Glutamatergic neuron (in vitro differentiated cells): ENCODE measurements around the gene PTPN14. TPM values are rescaled to one million over a fixed set of nuclear protein-coding genes. Genes with fewer than 3 reads are reported as not detected.

ENCODE experiments used
- DNase-seq: peaks from one replicate; pipeline ENCODE4 v3.0.0; 2022
- H3K27ac Mint-ChIP-seq: one replicate; pipeline ENCODE4 v1.8.0; 2020; ENCODE audit warnings: mild to moderate bottlenecking, mixed read lengths, inconsistent platforms; ENCODE audit not compliant: unreplicated experiment
- H3K27me3 Mint-ChIP-seq: one replicate; pipeline ENCODE4 v1.8.0; 2020; ENCODE audit warnings: mild to moderate bottlenecking, moderate library complexity, mixed read lengths, inconsistent platforms; ENCODE audit not compliant: unreplicated experiment
- H3K36me3 Mint-ChIP-seq: one replicate; pipeline ENCODE4 v1.8.0; 2020; ENCODE audit warnings: mild to moderate bottlenecking, mixed read lengths, inconsistent platforms; ENCODE audit not compliant: unreplicated experiment
- H3K4me1 Mint-ChIP-seq: one replicate; pipeline ENCODE4 v1.8.0; 2020; ENCODE audit warnings: mild to moderate bottlenecking, low read depth, mixed read lengths, inconsistent platforms; ENCODE audit not compliant: unreplicated experiment
- H3K4me3 Mint-ChIP-seq: one replicate; pipeline ENCODE4 v1.8.0; 2020; ENCODE audit warnings: mild to moderate bottlenecking, mixed read lengths, inconsistent platforms; ENCODE audit not compliant: unreplicated experiment
- H3K9me3 Mint-ChIP-seq: one replicate; pipeline ENCODE4 v1.8.0; 2020; ENCODE audit warnings: mild to moderate bottlenecking, moderate library complexity, mixed read lengths, inconsistent platforms; ENCODE audit not compliant: unreplicated experiment
- total RNA-seq: library from RNA; stranded (reverse); fragmentation: NEBNext Ultra II Directional; extraction: Animal tissue kit (Norgen Biotek cat#: 25700); gene quantifications from one replicate; pipeline ENCODE4 v1.2.1, GENCODE V29; 2021; ENCODE audit not compliant: unreplicated experiment
- TF ChIP-seq, protein P1 (sequence below): fragments of 200-600 bp; sonication (generic); IDR thresholded peaks from one replicate; pipeline ENCODE4 v1.5.0; 2021; ENCODE audit not compliant: partially characterized antibody, unreplicated experiment

PTPN14 gene
- total RNA-seq, 1 donor from 2014 or later: 1.7 TPM

DNA sequence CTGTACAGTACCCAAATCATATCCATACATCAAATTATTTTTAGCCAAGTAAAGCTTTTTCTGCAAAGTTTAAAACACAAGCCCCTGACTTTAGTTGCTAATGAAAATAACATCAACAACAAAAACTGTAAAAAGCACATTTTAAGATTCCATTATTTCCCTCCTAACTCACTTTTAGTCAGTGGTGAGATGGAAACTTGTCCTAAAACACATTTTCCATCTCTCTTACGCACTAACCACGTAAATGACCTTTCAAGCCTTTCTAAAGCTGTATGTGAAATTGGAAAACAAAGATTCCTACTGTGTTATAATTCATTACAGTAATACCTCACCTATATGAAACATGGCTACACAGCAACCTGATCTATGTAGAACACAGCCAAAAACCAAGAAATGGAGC is 77.5 kb downstream of the PTPN14 start:
- DNase-seq: no peak
- no peaks in the 10 kb centered on the region for H3K36me3 Mint-ChIP-seq
- TF ChIP-seq, protein P1, sequence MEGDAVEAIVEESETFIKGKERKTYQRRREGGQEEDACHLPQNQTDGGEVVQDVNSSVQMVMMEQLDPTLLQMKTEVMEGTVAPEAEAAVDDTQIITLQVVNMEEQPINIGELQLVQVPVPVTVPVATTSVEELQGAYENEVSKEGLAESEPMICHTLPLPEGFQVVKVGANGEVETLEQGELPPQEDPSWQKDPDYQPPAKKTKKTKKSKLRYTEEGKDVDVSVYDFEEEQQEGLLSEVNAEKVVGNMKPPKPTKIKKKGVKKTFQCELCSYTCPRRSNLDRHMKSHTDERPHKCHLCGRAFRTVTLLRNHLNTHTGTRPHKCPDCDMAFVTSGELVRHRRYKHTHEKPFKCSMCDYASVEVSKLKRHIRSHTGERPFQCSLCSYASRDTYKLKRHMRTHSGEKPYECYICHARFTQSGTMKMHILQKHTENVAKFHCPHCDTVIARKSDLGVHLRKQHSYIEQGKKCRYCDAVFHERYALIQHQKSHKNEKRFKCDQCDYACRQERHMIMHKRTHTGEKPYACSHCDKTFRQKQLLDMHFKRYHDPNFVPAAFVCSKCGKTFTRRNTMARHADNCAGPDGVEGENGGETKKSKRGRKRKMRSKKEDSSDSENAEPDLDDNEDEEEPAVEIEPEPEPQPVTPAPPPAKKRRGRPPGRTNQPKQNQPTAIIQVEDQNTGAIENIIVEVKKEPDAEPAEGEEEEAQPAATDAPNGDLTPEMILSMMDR: no peak
- H3K9me3 Mint-ChIP-seq: peaks cover 4% of the 10 kb centered on the region
- H3K4me3 Mint-ChIP-seq: no peak overlapping the region
- H3K4me1 Mint-ChIP-seq: peaks cover 3% of the 10 kb centered on the region
- no peaks in the 10 kb centered on the region for H3K27me3 Mint-ChIP-seq
- no peak overlapping the region for H3K27ac Mint-ChIP-seq

DNA sequence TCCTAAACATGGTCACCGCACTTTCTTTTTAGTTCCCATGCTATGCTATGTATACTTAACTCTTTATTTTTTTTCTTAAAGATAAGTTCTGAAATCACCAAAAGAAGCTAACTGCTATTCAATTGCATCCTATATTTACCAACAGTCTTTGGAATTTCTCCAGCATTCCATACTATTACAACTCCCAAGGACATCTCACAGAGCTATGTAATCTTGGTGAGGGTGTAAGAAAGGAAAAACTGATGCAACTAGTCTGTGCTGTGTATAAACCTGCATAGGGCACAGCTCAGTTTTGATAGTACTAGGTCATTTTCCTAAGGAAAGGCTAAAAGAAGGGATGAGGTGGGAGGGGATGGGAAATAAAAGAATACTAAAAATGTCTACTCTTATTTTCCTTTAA is 78.0 kb downstream of the PTPN14 start:
- no peaks in the 10 kb centered on the region for H3K36me3 Mint-ChIP-seq
- no peak overlapping the region for H3K27ac Mint-ChIP-seq
- DNase-seq: no peak
- H3K4me1 Mint-ChIP-seq: peaks cover 3% of the 10 kb centered on the region
- TF ChIP-seq, protein P1: no peak
- H3K4me3 Mint-ChIP-seq: no peak overlapping the region
- no peaks in the 10 kb centered on the region for H3K27me3 Mint-ChIP-seq
- peaks cover 4% of the 10 kb centered on the region for H3K9me3 Mint-ChIP-seq

DNA sequence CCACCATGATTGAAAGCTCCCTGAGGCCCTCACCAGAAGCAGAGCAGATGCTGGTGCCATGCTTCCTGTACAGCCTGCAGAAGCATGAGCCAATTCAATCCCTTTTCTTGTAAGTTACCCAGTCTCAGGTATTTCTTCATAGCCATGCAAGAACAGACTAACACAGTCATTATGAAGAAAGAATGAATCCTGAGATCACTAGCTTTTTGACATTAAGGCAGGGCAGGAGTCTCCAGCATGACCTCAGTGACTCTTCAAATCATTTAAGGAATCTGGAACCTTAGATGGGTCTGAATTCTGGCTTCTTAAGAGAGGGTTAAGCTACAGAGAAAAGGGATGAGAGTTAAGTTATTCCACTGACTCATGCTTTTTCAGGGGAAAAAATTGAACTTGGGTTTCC is 79.0 kb downstream of the PTPN14 start:
- no peak overlapping the region for H3K4me3 Mint-ChIP-seq
- peaks cover 3% of the 10 kb centered on the region for H3K4me1 Mint-ChIP-seq
- H3K27ac Mint-ChIP-seq: no peak overlapping the region
- H3K27me3 Mint-ChIP-seq: no peaks in the 10 kb centered on the region
- H3K9me3 Mint-ChIP-seq: peaks cover 4% of the 10 kb centered on the region
- DNase-seq: no peak
- H3K36me3 Mint-ChIP-seq: no peaks in the 10 kb centered on the region
- TF ChIP-seq, protein P1: no peak

DNA sequence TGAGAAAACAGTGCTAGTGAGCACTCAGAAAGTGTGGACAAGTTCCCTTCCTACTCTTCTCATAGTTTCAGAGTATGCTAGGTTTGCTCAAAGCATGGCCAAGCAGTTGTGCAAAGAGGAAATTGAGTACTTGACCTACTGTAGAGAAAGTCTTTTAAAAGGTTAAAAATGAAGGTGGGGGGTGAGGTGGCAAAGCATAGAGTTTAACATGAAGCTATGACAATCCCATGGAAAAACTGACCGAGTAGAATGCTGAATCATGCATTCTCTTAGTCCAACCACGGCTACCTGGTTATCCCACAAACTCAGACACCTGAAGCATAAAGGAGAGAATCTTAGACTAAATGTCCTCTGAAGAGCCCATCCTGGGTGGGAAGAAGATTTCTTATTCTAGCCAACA is 79.9 kb downstream of the PTPN14 start:
- TF ChIP-seq, protein P1: no peak
- H3K4me1 Mint-ChIP-seq: no peaks in the 10 kb centered on the region

DNA sequence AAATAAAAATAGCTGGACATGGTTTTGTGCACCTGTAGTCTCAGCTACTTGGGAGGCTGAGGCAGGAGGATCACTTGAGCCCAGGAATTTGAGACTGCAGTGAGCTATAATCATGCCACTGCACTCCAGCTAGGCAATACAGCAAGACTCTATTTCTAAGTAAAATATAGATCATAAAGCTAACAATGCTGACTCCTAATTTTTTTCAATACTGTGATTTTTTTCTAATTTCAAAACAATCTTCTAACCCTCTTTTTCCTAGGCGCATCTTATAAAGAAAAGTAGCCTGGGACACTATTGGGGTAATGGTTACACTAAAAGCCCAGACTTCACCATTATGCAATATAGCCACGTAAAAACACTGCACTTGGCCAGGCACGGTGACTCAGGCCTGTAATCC is 81.3 kb downstream of the PTPN14 start:
- H3K4me3 Mint-ChIP-seq: no peak overlapping the region
- no peaks in the 10 kb centered on the region for H3K4me1 Mint-ChIP-seq
- no peaks in the 10 kb centered on the region for H3K27me3 Mint-ChIP-seq
- no peak for DNase-seq
- no peak overlapping the region for H3K27ac Mint-ChIP-seq
- TF ChIP-seq, protein P1: no peak
- no peaks in the 10 kb centered on the region for H3K36me3 Mint-ChIP-seq
- no peaks in the 10 kb centered on the region for H3K9me3 Mint-ChIP-seq

More for the DNA sequence above, 79.9 kb downstream of the PTPN14 start:
- H3K9me3 Mint-ChIP-seq: peaks cover 4% of the 10 kb centered on the region
- no peaks in the 10 kb centered on the region for H3K36me3 Mint-ChIP-seq
- H3K27me3 Mint-ChIP-seq: no peaks in the 10 kb centered on the region
- no peak overlapping the region for H3K4me3 Mint-ChIP-seq
- DNase-seq: no peak
- no peak overlapping the region for H3K27ac Mint-ChIP-seq
